Measurements from ENCODE around the gene HDAC2. TPM values are rescaled to one million over a fixed set of nuclear protein-coding genes. Genes with fewer than 3 reads are reported as not detected.

The HDAC2 gene
- total RNA-seq, 1 donor from 2014 or later, result 287 TPM

- no peak overlapping the region for H3K4me3 Mint-ChIP-seq (ENCODE audit: low read depth)
- H3K9me3 Mint-ChIP-seq (ENCODE audit: low read depth), result peaks cover 11% of the 10 kb centered on the region
- DNase-seq (ENCODE audit: low spot score, unreplicated experiment), result no peak
- TF ChIP-seq CTCF (IDR thresholded peaks at IDR 0.05; ENCODE audit: unreplicated experiment), result no peak
- H3K36me3 Mint-ChIP-seq (ENCODE audit: insufficient read depth), result no peaks in the 10 kb centered on the region
- peaks cover 6% of the 10 kb centered on the region for H3K27me3 Mint-ChIP-seq
- no peaks in the 10 kb centered on the region for H3K4me1 Mint-ChIP-seq (ENCODE audit: low read depth)
- no peak overlapping the region for H3K27ac Mint-ChIP-seq
Measured at GRCh38 chr6:113888956-113889630, 81.9 kb downstream of the HDAC2 start.

DNA sequence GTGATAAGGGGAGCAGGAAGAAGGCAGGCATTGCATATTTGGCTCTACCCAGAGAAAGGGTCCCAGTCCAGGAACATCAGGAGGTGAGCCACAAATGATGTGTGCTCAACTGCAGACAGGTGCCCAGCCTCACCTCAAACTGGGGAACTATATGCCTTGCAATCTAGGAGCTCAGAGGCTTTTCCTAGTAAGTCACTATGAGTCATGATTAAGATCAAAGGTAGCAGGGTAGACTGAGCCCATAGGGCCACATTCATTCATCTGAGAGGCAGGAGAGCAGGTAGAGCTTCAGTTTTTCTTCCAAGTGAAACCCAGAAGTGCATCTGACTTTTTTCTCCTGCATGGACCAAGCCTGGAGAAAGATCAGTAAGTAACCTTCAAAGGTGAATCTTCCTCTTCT lies 82.5 kb downstream of the HDAC2 start:
- peaks cover 6% of the 10 kb centered on the region for H3K27me3 Mint-ChIP-seq
- no peaks in the 10 kb centered on the region for H3K36me3 Mint-ChIP-seq (ENCODE audit: insufficient read depth)
- no peak for TF ChIP-seq CTCF (IDR thresholded peaks at IDR 0.05; ENCODE audit: unreplicated experiment)
- H3K4me3 Mint-ChIP-seq (ENCODE audit: low read depth), result no peak overlapping the region
- H3K4me1 Mint-ChIP-seq (ENCODE audit: low read depth), result no peaks in the 10 kb centered on the region
- H3K9me3 Mint-ChIP-seq (ENCODE audit: low read depth), result peaks cover 11% of the 10 kb centered on the region
- no peak for DNase-seq (ENCODE audit: low spot score, unreplicated experiment)
- no peak overlapping the region for H3K27ac Mint-ChIP-seq

DNA sequence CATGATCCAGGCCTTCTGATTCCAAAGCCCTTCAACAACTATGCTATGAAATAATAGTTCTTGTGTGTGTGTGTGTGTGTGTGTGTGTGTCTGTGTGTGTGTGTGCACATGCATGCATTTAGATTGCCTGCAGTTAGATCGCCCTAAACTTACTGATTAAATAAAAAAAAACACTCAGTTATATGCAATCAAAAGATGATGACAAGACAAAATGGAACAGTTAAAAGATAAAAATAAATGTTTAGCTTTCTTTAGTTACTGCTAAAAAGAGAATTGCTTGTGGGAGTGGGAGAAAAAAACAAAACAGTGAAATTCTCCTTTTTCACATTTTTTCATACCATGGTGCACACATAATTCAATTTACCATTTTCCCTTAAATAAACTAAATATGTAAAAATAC lies 84.4 kb downstream of the HDAC2 start:
- Mint-ChIP-seq H3K4me3 (ENCODE audit: low read depth) (no peak overlapping the region), H3K27me3 (peaks cover 6% of the 10 kb centered on the region), H3K36me3 (ENCODE audit: insufficient read depth) (no peaks in the 10 kb centered on the region), H3K4me1 (ENCODE audit: low read depth) (no peaks in the 10 kb centered on the region), H3K9me3 (ENCODE audit: low read depth) (peaks cover under 1% of the 10 kb centered on the region), H3K27ac (no peak overlapping the region)
- TF ChIP-seq CTCF (IDR thresholded peaks at IDR 0.05; ENCODE audit: unreplicated experiment), result no peak
- no peak for DNase-seq (ENCODE audit: low spot score, unreplicated experiment)

DNA sequence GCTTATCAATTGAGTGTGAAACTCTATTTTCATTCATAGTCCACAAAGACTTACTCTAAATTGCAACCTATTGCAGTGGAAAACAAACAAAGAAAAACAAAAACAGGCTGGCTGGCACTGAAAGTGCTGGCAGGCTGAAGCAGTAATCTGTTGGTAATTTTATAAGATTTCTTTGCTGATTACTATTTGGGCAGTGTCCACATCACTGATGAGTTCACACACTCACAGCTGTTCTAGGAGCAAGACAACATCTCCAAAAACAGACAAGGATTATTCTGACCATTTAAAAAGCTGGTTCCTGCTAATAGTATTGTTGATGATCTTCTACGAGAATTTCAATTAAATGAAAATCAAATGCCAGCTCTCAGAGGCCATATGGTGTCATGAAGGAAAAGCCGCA lies 86.9 kb downstream of the HDAC2 start:
- no peak for DNase-seq (ENCODE audit: low spot score, unreplicated experiment)
- H3K36me3 Mint-ChIP-seq (ENCODE audit: insufficient read depth), result no peaks in the 10 kb centered on the region
- no peaks in the 10 kb centered on the region for H3K9me3 Mint-ChIP-seq (ENCODE audit: low read depth)
- H3K27ac Mint-ChIP-seq, result no peak overlapping the region
- TF ChIP-seq CTCF (IDR thresholded peaks at IDR 0.05; ENCODE audit: unreplicated experiment), result no peak
- no peak overlapping the region for H3K4me3 Mint-ChIP-seq (ENCODE audit: low read depth)
- H3K27me3 Mint-ChIP-seq, result peaks cover 6% of the 10 kb centered on the region
- peaks cover 5% of the 10 kb centered on the region for H3K4me1 Mint-ChIP-seq (ENCODE audit: low read depth)

Other genes starting within 250 kb of the HDAC2 start
- 153 and 158 TPM in 2 replicates for gene MARCKS, start 113.8 kb downstream of the HDAC2 start, total RNA-seq

All from progenitor cell of endocrine pancreas (in vitro differentiated cells).